ENCODE data around the gene LIMCH1.

The LIMCH1 gene

DNA sequence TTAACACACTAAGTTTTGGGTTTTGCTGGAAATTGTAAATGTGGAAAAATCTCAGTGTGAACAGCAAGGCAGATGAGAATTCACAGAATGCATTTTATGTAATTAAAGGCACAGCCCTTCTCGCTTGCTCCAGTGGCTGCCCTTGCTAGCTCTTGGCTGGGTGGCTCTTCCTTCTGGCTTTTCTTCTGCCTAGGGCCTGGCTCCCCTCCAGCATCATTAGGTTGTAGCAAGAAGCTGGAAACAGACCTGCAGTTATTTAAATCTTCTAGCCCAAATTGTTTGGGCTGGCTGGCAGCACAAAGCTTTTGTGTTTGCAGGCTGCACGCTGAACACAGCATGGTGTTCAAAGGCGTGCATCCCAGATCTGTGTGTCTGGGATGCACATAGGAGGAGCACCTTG lies 56.5 kb downstream of the LIMCH1 start:
- WGBS, result 91% methylated on average over 3 of the region's 3 CpGs
- peaks cover 12% of the 10 kb centered on the region for H3K4me1 ChIP-seq (ENCODE audit: insufficient read depth, low read length)

DNA sequence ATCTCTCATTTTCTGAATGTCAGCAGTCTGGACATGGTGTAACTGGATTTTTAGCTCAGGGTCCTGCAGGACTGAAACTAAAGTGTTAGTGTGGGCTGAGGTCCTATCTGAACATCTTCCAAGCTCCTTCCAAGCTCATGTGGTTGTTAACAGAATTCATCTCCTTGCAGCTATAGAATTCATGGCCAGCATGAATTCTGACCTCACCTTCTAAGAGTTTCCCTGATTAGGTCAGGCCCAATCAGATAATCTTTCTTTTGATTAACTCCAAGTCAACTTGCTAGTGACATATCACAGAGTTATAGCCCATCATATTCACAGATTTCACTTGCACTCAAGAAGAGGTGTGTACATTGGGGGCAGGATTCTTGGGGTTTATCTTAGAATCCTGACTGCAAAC lies 59.5 kb downstream of the LIMCH1 start:
- Histone ChIP-seq H3K27ac (ENCODE audit: low read depth, low read length) (no peak overlapping the region), H3K9me3 (ENCODE audit: insufficient read depth, low read depth, low read length) (no peaks in the 10 kb centered on the region), H3K4me1 (ENCODE audit: insufficient read depth, low read length) (peaks cover 12% of the 10 kb centered on the region)

More for the DNA sequence above, 56.5 kb downstream of the LIMCH1 start:
- Histone ChIP-seq H3K27me3 (ENCODE audit: insufficient read depth, low read length) (no peaks in the 10 kb centered on the region), H3K36me3 (ENCODE audit: insufficient read depth, low read length) (no peaks in the 10 kb centered on the region), H3K27ac (ENCODE audit: low read depth, low read length) (no peak overlapping the region), H3K9ac (ENCODE audit: low read depth, low read length) (no peak overlapping the region), H3K9me3 (ENCODE audit: insufficient read depth, low read depth, low read length) (no peaks in the 10 kb centered on the region), H3K4me3 (ENCODE audit: low read length) (no peak overlapping the region)

DNA sequence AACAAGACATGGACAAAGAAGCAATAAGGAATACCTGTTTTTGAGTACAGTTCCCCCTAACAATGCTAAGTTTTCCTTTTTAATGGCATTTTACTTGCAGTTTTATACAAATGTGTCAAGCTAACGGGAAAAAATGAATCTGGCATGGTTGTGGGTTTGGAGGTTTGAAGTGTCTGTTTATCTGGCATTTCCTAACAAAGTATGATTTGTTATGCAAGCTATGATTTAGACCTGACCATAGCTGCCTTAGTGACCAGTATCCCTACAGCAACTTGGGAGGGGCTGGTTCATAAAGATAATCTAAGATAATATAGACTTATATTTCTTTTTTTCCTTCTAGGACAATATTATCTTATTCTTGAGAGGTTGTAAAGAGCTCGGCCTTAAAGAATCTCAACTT lies 60.6 kb downstream of the LIMCH1 start:
- Histone ChIP-seq H3K27me3 (ENCODE audit: insufficient read depth, low read length) (no peaks in the 10 kb centered on the region), H3K4me3 (ENCODE audit: low read length) (no peak overlapping the region), H3K4me1 (ENCODE audit: insufficient read depth, low read length) (peaks cover 12% of the 10 kb centered on the region), H3K9ac (ENCODE audit: low read depth, low read length) (no peak overlapping the region), H3K36me3 (ENCODE audit: insufficient read depth, low read length) (no peaks in the 10 kb centered on the region), H3K9me3 (ENCODE audit: insufficient read depth, low read depth, low read length) (no peaks in the 10 kb centered on the region), H3K27ac (ENCODE audit: low read depth, low read length) (no peak overlapping the region)
- 88% methylated on average over 2 of the region's 2 CpGs for WGBS

More for the DNA sequence above, 59.5 kb downstream of the LIMCH1 start:
- Histone ChIP-seq H3K9ac (ENCODE audit: low read depth, low read length) (no peak overlapping the region), H3K36me3 (ENCODE audit: insufficient read depth, low read length) (no peaks in the 10 kb centered on the region), H3K27me3 (ENCODE audit: insufficient read depth, low read length) (no peaks in the 10 kb centered on the region), H3K4me3 (ENCODE audit: low read length) (no peak overlapping the region)

DNA sequence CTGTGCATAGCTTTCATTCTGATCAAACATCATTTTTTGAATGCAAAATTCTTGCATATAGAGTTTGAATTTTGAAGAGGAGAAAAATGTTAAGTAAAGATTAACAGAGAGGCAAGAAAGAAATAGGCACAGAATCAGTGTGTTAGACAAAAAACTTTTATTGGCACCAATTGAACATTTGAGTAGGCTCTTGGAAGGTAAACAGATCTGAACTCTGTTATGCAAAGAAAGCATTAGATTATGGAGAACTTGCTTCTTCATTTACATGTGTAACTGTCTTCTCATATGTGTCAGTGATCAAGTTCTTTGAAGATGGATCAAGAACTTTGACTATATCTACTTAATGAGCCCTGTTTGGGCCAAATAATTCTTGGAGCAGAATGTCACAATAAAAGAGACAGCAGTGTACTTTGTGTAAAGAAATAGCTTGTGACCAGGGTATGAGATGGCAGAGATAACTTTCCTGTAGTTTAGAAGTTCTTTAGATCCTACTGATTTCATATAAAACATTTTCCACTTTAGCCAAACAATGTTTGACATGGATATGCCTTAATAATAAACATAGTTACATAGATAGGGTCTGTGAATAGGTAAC lies 61.3 kb downstream of the LIMCH1 start:
- Histone ChIP-seq H3K27ac (ENCODE audit: low read depth, low read length) (no peak overlapping the region), H3K9me3 (ENCODE audit: insufficient read depth, low read depth, low read length) (no peaks in the 10 kb centered on the region), H3K27me3 (ENCODE audit: insufficient read depth, low read length) (no peaks in the 10 kb centered on the region)

DNA sequence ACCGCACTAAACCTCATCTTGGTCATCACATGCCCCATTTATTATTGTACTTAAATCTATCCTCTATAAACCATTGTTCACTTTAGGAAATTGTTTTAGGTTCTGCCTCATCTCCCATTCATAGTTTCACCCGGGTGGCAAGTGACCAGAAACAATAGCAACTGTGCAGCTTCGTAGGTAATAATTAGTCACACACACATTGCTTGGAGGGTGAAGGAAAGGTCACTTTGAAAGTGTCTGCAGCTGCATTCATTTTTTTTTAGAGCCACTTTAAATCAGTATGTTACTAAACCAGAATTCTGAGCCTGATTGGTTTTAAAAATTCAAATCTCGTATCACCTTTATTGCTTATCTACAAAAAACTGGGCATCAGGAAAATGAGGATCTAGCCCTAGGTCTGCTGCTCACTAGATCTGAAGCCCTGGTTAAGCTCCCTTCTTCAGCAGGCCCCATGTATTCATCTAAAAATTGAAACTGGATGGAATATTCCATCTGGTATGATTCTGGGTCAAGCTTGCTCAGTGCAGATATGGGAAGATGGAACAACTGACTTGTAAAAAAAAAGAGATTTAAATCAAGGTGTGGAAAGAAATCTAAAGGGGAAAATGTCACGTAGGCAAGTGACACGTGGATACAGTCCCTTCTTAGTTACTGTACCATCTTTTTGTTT lies 62.4 kb downstream of the LIMCH1 start:
- Histone ChIP-seq H3K9ac (ENCODE audit: low read depth, low read length) (no peak overlapping the region), H3K27ac (ENCODE audit: low read depth, low read length) (no peak overlapping the region), H3K4me3 (ENCODE audit: low read length) (no peak overlapping the region), H3K27me3 (ENCODE audit: insufficient read depth, low read length) (no peaks in the 10 kb centered on the region), H3K9me3 (ENCODE audit: insufficient read depth, low read depth, low read length) (no peaks in the 10 kb centered on the region), H3K4me1 (ENCODE audit: insufficient read depth, low read length) (peaks cover 12% of the 10 kb centered on the region), H3K36me3 (ENCODE audit: insufficient read depth, low read length) (no peaks in the 10 kb centered on the region)
- WGBS, result 95% methylated on average over 6 of the region's 6 CpGs

More for the DNA sequence above, 61.3 kb downstream of the LIMCH1 start:
- H3K9ac ChIP-seq (ENCODE audit: low read depth, low read length), result no peak overlapping the region
- peaks cover 12% of the 10 kb centered on the region for H3K4me1 ChIP-seq (ENCODE audit: insufficient read depth, low read length)
- no peak overlapping the region for H3K4me3 ChIP-seq (ENCODE audit: low read length)
- no peaks in the 10 kb centered on the region for H3K36me3 ChIP-seq (ENCODE audit: insufficient read depth, low read length)

DNA sequence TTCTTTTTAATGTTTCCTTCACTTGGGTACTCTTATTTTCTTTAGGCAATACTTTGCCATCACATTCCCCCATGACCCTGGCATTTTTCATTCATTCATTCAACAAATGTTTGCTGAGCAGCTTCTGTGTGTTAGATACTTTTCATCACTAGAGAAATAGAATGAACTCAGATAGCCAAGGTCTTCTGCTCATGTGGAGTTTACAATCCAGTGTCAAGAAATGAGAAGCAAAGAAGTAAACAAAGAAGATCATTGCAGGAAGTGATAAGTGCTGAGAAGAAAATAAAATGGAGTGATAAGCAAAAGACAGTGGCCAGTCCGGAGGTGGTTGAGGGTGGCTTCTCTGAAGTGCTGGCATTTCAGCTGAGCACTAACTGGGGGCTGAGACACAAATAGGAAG lies 63.1 kb downstream of the LIMCH1 start:
- no peaks in the 10 kb centered on the region for H3K27me3 ChIP-seq (ENCODE audit: insufficient read depth, low read length)
- no peak overlapping the region for H3K4me3 ChIP-seq (ENCODE audit: low read length)
- no peaks in the 10 kb centered on the region for H3K9me3 ChIP-seq (ENCODE audit: insufficient read depth, low read depth, low read length)
- WGBS, result 90% methylated on average over 1 of the region's 1 CpG
- peaks cover 12% of the 10 kb centered on the region for H3K4me1 ChIP-seq (ENCODE audit: insufficient read depth, low read length)
- no peak overlapping the region for H3K9ac ChIP-seq (ENCODE audit: low read depth, low read length)
- H3K27ac ChIP-seq (ENCODE audit: low read depth, low read length), result no peak overlapping the region
- H3K36me3 ChIP-seq (ENCODE audit: insufficient read depth, low read length), result no peaks in the 10 kb centered on the region

GRCh38 chr4:41602113-41602512 lies 64.2 kb downstream of the LIMCH1 start:
- Histone ChIP-seq H3K9ac (ENCODE audit: low read depth, low read length) (no peak overlapping the region), H3K27ac (ENCODE audit: low read depth, low read length) (no peak overlapping the region), H3K4me1 (ENCODE audit: insufficient read depth, low read length) (peaks cover 12% of the 10 kb centered on the region), H3K4me3 (ENCODE audit: low read length) (no peak overlapping the region), H3K27me3 (ENCODE audit: insufficient read depth, low read length) (no peaks in the 10 kb centered on the region), H3K36me3 (ENCODE audit: insufficient read depth, low read length) (no peaks in the 10 kb centered on the region), H3K9me3 (ENCODE audit: insufficient read depth, low read depth, low read length) (no peaks in the 10 kb centered on the region)
- 97% methylated on average over 3 of the region's 3 CpGs for WGBS

- H3K27me3 ChIP-seq (ENCODE audit: insufficient read depth, low read length), result no peaks in the 10 kb centered on the region
- H3K9ac ChIP-seq (ENCODE audit: low read depth, low read length), result no peak overlapping the region
- no peaks in the 10 kb centered on the region for H3K9me3 ChIP-seq (ENCODE audit: insufficient read depth, low read depth, low read length)
- H3K36me3 ChIP-seq (ENCODE audit: insufficient read depth, low read length), result no peaks in the 10 kb centered on the region
- no peak overlapping the region for H3K27ac ChIP-seq (ENCODE audit: low read depth, low read length)
- peaks cover 8% of the 10 kb centered on the region for H3K4me1 ChIP-seq (ENCODE audit: insufficient read depth, low read length)
- H3K4me3 ChIP-seq (ENCODE audit: low read length), result no peak overlapping the region
- 93% methylated on average over 3 of the region's 3 CpGs for WGBS
Measured at GRCh38 chr4:41602886-41603498, 65.0 kb downstream of the LIMCH1 start.

- Histone ChIP-seq H3K36me3 (ENCODE audit: insufficient read depth, low read length) (no peaks in the 10 kb centered on the region), H3K9ac (ENCODE audit: low read depth, low read length) (no peak overlapping the region)
Measured at GRCh38 chr4:41609851-41610250, 71.9 kb downstream of the LIMCH1 start.

DNA sequence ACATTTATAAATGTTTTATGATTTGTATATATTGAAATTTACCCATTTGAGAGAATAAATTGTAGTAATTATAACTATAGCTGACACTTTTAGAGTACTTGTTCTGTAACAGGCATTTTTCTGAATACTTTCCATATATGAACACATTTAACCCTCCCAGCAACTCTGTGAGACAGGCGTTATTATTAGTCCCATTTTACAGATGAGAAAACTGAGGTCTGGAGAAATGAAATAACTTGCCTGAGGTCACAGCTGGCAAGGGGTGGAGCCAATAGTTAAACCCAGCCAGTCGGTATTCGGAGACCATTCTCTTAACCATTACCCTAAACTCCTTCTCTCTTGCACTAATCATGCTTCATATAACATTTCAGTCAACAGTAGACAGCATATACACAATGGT lies 72.5 kb downstream of the LIMCH1 start:
- Histone ChIP-seq H3K36me3 (ENCODE audit: insufficient read depth, low read length) (no peaks in the 10 kb centered on the region), H3K27ac (ENCODE audit: low read depth, low read length) (no peak overlapping the region)
- 94% methylated on average over 3 of the region's 3 CpGs for whole genome bisulfite sequencing

More at GRCh38 chr4:41609851-41610250, 71.9 kb downstream of the LIMCH1 start:
- Histone ChIP-seq H3K4me1 (ENCODE audit: insufficient read depth, low read length) (peaks cover 32% of the 10 kb centered on the region), H3K4me3 (ENCODE audit: low read length) (no peak overlapping the region), H3K27me3 (ENCODE audit: insufficient read depth, low read length) (peaks cover 21% of the 10 kb centered on the region), H3K9me3 (ENCODE audit: insufficient read depth, low read depth, low read length) (no peaks in the 10 kb centered on the region), H3K27ac (ENCODE audit: low read depth, low read length) (no peak overlapping the region)
- 96% methylated on average over 5 of the region's 5 CpGs for WGBS

DNA sequence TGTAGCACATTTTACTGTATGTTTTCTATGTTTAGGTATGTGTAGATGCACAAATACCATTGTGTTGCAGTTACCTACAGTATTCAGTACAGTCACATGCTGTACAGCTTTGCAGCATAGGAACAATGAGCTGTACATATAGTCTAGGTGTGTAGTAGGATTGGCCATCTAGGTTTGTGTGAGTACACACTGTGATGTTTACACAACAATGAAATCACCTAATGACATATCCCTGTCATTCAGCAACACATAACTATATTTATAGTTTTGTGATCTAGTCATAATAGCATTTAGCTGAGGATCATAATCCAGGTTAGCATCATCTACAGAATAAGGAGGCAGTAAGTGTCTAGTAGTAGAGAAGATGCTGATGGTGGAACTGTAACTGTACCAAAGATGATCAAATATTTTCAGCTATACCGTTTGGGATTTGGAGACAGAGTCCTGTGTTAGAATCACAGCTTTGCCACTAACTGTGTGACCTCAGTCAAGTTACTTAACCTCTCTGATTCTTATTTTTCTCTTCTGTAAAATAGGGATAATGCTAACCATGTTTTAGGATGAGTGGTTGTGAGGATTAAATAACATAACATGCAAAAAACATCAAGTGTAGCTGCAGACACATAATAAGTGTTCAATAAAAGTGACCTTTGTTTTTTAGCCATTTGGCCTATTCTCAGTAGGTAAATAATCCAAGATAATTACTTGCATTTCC lies 73.3 kb downstream of the LIMCH1 start:
- Histone ChIP-seq H3K4me1 (ENCODE audit: insufficient read depth, low read length) (peaks cover 36% of the 10 kb centered on the region), H3K36me3 (ENCODE audit: insufficient read depth, low read length) (no peaks in the 10 kb centered on the region), H3K9me3 (ENCODE audit: insufficient read depth, low read depth, low read length) (no peaks in the 10 kb centered on the region), H3K9ac (ENCODE audit: low read depth, low read length) (no peak overlapping the region), H3K4me3 (ENCODE audit: low read length) (no peak overlapping the region), H3K27ac (ENCODE audit: low read depth, low read length) (no peak overlapping the region), H3K27me3 (ENCODE audit: insufficient read depth, low read length) (peaks cover 23% of the 10 kb centered on the region)
- 95% methylated on average over 1 of the region's 1 CpG for WGBS

More for the DNA sequence above, 72.5 kb downstream of the LIMCH1 start:
- Histone ChIP-seq H3K27me3 (ENCODE audit: insufficient read depth, low read length) (peaks cover 23% of the 10 kb centered on the region), H3K4me1 (ENCODE audit: insufficient read depth, low read length) (peaks cover 36% of the 10 kb centered on the region), H3K4me3 (ENCODE audit: low read length) (no peak overlapping the region), H3K9ac (ENCODE audit: low read depth, low read length) (no peak overlapping the region), H3K9me3 (ENCODE audit: insufficient read depth, low read depth, low read length) (no peaks in the 10 kb centered on the region)

All from HUES64 (cell line).